HepG2 (cell line): ENCODE measurements around the gene AMOTL1.

Experiments
- BHLHE40 ChIP-seq: IDR thresholded peaks from 2 replicates; pipeline ENCODE4 v1.6.1; 2011; ENCODE audit warnings: low read length, improper control_type of control experiment
- CENPX ChIP-seq: sonication (generic); formaldehyde crosslinking; IDR thresholded peaks from 2 replicates; pipeline ENCODE4 v1.9.0; 2021; ENCODE audit warnings: mild to moderate bottlenecking, missing genetic modification reagents, moderate library complexity
- CTCF ChIP-seq: sonication (generic); formaldehyde crosslinking; IDR thresholded peaks from 2 replicates; pipeline ENCODE4 v1.5.0; 2020; ENCODE audit warnings: mild to moderate bottlenecking, missing genetic modification reagents, moderate library complexity
- ZNF432 ChIP-seq: sonication (generic); formaldehyde crosslinking; IDR thresholded peaks from 2 replicates; pipeline ENCODE4 v1.5.0; 2020; ENCODE audit warnings: missing genetic modification reagents, mild to moderate bottlenecking, borderline replicate concordance

- TF ChIP-seq ZNF432 (CRISPR knock-in tag) (no peak), BHLHE40 (no peak), CENPX (CRISPR knock-in tag) (no peak), CTCF (CRISPR knock-in tag) (no peak)
Measured at GRCh38 chr11:94771390-94771789, 3.2 kb downstream of the AMOTL1 start.
